ENCODE data around the gene PPFIBP2.

DNA sequence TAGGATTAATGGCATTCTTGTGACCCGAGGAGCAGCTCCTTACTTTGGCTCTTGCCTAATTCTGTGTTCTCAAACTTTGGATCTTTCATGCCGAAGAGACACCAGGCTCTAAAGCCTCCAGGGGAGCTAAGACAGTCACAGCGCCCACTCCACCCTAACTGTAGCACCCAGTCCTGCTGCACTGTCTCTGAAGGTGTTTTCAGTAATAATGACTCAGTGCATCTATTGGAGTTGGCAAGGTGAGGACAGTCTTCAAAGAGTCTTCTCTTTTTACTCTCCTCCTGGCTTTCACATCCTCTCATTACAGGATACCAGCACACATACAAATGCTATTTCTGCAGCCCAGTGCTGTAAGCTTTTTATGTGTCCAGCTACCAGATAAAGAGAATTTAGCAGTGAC lies 69.4 kb downstream of the PPFIBP2 start:
- TF ChIP-seq POLR2A (IDR thresholded peaks at IDR 0.05) (no peak), EP300 (IDR thresholded peaks at IDR 0.05) (no peak)
- TF ChIP-seq, protein P1, sequence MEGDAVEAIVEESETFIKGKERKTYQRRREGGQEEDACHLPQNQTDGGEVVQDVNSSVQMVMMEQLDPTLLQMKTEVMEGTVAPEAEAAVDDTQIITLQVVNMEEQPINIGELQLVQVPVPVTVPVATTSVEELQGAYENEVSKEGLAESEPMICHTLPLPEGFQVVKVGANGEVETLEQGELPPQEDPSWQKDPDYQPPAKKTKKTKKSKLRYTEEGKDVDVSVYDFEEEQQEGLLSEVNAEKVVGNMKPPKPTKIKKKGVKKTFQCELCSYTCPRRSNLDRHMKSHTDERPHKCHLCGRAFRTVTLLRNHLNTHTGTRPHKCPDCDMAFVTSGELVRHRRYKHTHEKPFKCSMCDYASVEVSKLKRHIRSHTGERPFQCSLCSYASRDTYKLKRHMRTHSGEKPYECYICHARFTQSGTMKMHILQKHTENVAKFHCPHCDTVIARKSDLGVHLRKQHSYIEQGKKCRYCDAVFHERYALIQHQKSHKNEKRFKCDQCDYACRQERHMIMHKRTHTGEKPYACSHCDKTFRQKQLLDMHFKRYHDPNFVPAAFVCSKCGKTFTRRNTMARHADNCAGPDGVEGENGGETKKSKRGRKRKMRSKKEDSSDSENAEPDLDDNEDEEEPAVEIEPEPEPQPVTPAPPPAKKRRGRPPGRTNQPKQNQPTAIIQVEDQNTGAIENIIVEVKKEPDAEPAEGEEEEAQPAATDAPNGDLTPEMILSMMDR (IDR thresholded peaks at IDR 0.05): no peak
